ENCODE results near the gene CEP95. TPM values are rescaled to one million over a fixed set of nuclear protein-coding genes. Genes with fewer than 3 reads are reported as not detected.

Gene CEP95
- polyA plus RNA-seq, 3 donors, result 4.6 to 42.1 (median 5.0) TPM

GRCh38 chr17:64529221-64529620, 22.4 kb downstream of the CEP95 start:
- H3K27ac ChIP-seq (ENCODE audit: low read depth in 1 of 2, low read length in 2 of 2), result no peak overlapping the region
- TF ChIP-seq, protein P1, sequence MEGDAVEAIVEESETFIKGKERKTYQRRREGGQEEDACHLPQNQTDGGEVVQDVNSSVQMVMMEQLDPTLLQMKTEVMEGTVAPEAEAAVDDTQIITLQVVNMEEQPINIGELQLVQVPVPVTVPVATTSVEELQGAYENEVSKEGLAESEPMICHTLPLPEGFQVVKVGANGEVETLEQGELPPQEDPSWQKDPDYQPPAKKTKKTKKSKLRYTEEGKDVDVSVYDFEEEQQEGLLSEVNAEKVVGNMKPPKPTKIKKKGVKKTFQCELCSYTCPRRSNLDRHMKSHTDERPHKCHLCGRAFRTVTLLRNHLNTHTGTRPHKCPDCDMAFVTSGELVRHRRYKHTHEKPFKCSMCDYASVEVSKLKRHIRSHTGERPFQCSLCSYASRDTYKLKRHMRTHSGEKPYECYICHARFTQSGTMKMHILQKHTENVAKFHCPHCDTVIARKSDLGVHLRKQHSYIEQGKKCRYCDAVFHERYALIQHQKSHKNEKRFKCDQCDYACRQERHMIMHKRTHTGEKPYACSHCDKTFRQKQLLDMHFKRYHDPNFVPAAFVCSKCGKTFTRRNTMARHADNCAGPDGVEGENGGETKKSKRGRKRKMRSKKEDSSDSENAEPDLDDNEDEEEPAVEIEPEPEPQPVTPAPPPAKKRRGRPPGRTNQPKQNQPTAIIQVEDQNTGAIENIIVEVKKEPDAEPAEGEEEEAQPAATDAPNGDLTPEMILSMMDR (IDR thresholded peaks at IDR 0.05), result no peak
- H3K9me3 Mint-ChIP-seq, result no peaks in the 10 kb centered on the region
- intact Hi-C loops (cut with micrococcal nuclease), result no loop called here
- H3K4me2 ChIP-seq (replicated peaks; ENCODE audit: extremely low read depth, low read length, poor library complexity, severe bottlenecking), result no peak overlapping the region
- no peaks in the 10 kb centered on the region for H3K4me1 Mint-ChIP-seq
- no peaks in the 10 kb centered on the region for H3K27me3 Mint-ChIP-seq (ENCODE audit: low read depth in 3 of 3)
- H3K36me3 Mint-ChIP-seq, result peaks cover 83 to 95% of the 10 kb centered on the region in 2 donors
- no peaks in the 10 kb centered on the region for H3K79me2 ChIP-seq (ENCODE audit: insufficient read depth, low read length)
- WGBS (ENCODE audit: insufficient coverage), result 100% methylated on average over 2 of the region's 5 CpGs
- no peak overlapping the region for H3K4me3 ChIP-seq (replicated peaks in 1 of 3; ENCODE audit: low read depth in 2 of 3, low read length in 3 of 3)
- H4K20me1 ChIP-seq (ENCODE audit: insufficient read depth, low read length), result no peaks in the 10 kb centered on the region
- no peaks in the 10 kb centered on the region for H3K27me3 ChIP-seq (ENCODE audit: control insufficient read depth in 2 of 2, insufficient read depth in 2 of 2, low read length in 2 of 2)
- H3K27ac Mint-ChIP-seq, result no peak overlapping the region
- no peaks in the 10 kb centered on the region for H3K4me1 ChIP-seq (ENCODE audit: control insufficient read depth in 1 of 2, insufficient read depth in 2 of 2, low read length in 2 of 2)
- no peak overlapping the region for H3K4me3 Mint-ChIP-seq
- peaks cover 94 to 100% of the 10 kb centered on the region in 2 donors for H3K36me3 ChIP-seq (replicated peaks in 1 of 2; ENCODE audit: control insufficient read depth in 1 of 2, insufficient read depth in 2 of 2, low read length in 2 of 2)
- H2AFZ ChIP-seq (ENCODE audit: insufficient read depth, low read depth, low read length, poor library complexity, severe bottlenecking), result no peak overlapping the region
- no peak overlapping the region for H3K9ac ChIP-seq (ENCODE audit: insufficient read depth, low read length, poor library complexity, severe bottlenecking)
- DNase-seq, result no peak
- H3K9me3 ChIP-seq (replicated peaks in 1 of 2; ENCODE audit: control insufficient read depth in 1 of 2, insufficient read depth in 1 of 2, low read length in 2 of 2), result no peaks in the 10 kb centered on the region

GRCh38 chr17:64531955-64532371, 25.2 kb downstream of the CEP95 start:
- no peaks in the 10 kb centered on the region for H3K4me1 Mint-ChIP-seq

More at GRCh38 chr17:64531955-64532371, 25.2 kb downstream of the CEP95 start:
- no peak for DNase-seq
- Mint-ChIP-seq H3K27ac (no peak overlapping the region), H3K36me3 (peaks cover 87 to 98% of the 10 kb centered on the region in 2 donors), H3K4me3 (no peak overlapping the region), H3K27me3 (ENCODE audit: low read depth in 3 of 3) (no peaks in the 10 kb centered on the region), H3K9me3 (no peaks in the 10 kb centered on the region)
- H3K9ac ChIP-seq (ENCODE audit: insufficient read depth, low read length, poor library complexity, severe bottlenecking), result no peak overlapping the region
- TF ChIP-seq, protein P1 (IDR thresholded peaks at IDR 0.05), result no peak
- no peaks in the 10 kb centered on the region for H3K9me3 ChIP-seq (replicated peaks in 1 of 2; ENCODE audit: control insufficient read depth in 1 of 2, insufficient read depth in 1 of 2, low read length in 2 of 2)
- no peak overlapping the region for H3K27ac ChIP-seq (ENCODE audit: low read depth in 1 of 2, low read length in 2 of 2)
- no peaks in the 10 kb centered on the region for H3K4me1 ChIP-seq (ENCODE audit: control insufficient read depth in 1 of 2, insufficient read depth in 2 of 2, low read length in 2 of 2)
- H3K79me2 ChIP-seq (ENCODE audit: insufficient read depth, low read length), result no peaks in the 10 kb centered on the region
- no peak overlapping the region for H3K4me2 ChIP-seq (replicated peaks; ENCODE audit: extremely low read depth, low read length, poor library complexity, severe bottlenecking)
- no peaks in the 10 kb centered on the region for H4K20me1 ChIP-seq (ENCODE audit: insufficient read depth, low read length)
- H3K27me3 ChIP-seq (ENCODE audit: control insufficient read depth in 2 of 2, insufficient read depth in 2 of 2, low read length in 2 of 2), result no peaks in the 10 kb centered on the region
- intact Hi-C loops (cut with micrococcal nuclease), result no loop called here
- no peak overlapping the region for H3K4me3 ChIP-seq (replicated peaks in 1 of 3; ENCODE audit: low read depth in 2 of 3, low read length in 3 of 3)
- no CpG with 5 or more reads among the region's 5 CpGs for WGBS (ENCODE audit: insufficient coverage)
- no peak overlapping the region for H2AFZ ChIP-seq (ENCODE audit: insufficient read depth, low read depth, low read length, poor library complexity, severe bottlenecking)
- peaks cover 96 to 100% of the 10 kb centered on the region in 2 donors for H3K36me3 ChIP-seq (replicated peaks in 1 of 2; ENCODE audit: control insufficient read depth in 1 of 2, insufficient read depth in 2 of 2, low read length in 2 of 2)

All from CD14-positive monocyte (primary cell).